GM23248 (cell line): ENCODE results near the gene ERBB4.

Source experiments
- EZH2 ChIP-seq: fragments of 200-600 bp; sonication (generic); IDR thresholded peaks from 2 replicates; pipeline ENCODE4 v1.6.1; 2018; ENCODE audit warnings: antibody characterized with exemption, mild to moderate bottlenecking; ENCODE audit not compliant: insufficient read depth, poor library complexity, severe bottlenecking
- EZH2phosphoT487 ChIP-seq: fragments of 200-600 bp; sonication (generic); IDR thresholded peaks from 2 replicates; pipeline ENCODE4 v1.6.1; 2018; ENCODE audit warnings: antibody characterized with exemption, moderate library complexity, mild to moderate bottlenecking, low read depth; ENCODE audit not compliant: insufficient read depth

- TF ChIP-seq EZH2, result no peak
- no peak for TF ChIP-seq EZH2phosphoT487
Observed at GRCh38 chr2:211846036-211846400, 692.6 kb downstream of the ERBB4 start.
